K562 (cell line): Measurements from ENCODE around the gene NRDE2. TPM values are rescaled to one million over a fixed set of nuclear protein-coding genes. Genes with fewer than 3 reads are reported as not detected.

Experiments
- ATAC-seq: fragments of 200-7000 bp; cut with Tn5 transposase; 3 replicates; pipeline ENCODE4 v1.9.1; 2020; ENCODE audit warnings: moderate library complexity
- BruUV-seq: library from RNA; stranded (reverse); fragments of 400-500 nt; replicated peaks from 2 replicates; lab custom pipeline; 2021; lab: Mats Ljungman, UMichigan
- CTCF ChIA-PET: fragments of 300-600 bp; formaldehyde crosslinking; extraction: SDS; loops from one replicate; lab custom pipeline; 2021; ENCODE audit warnings: low intra/inter-chr PET ratio; lab: Yijun Ruan, JAX
- POLR2A ChIA-PET: fragments of 300-600, 350-650 bp; sonication (Branson Sonifier 250); formaldehyde crosslinking; extraction: SDS; loops from one replicate; lab custom pipeline; 2021; ENCODE audit warnings: antibody characterized with exemption, inconsistent platforms; lab: Yijun Ruan, JAX
- DNase-seq, 4 experiments: peaks; one replicate each; pipeline versions ENCODE4 v3.0.0 to v3.0.0-alpha.2; 2011 to 2018; ENCODE audit warnings: low spot score in 3 of 4, mixed read lengths in 3 of 4; ENCODE audit errors: extremely low read depth in 1 of 4
- FAIRE-seq: peaks from 2 replicates; lab custom pipeline; 2011; peaks lifted over from hg19 to GRCh38; lab: Jason Lieb, UNC
- H2AFZ ChIP-seq: 2 replicates; pipeline ENCODE4 v1.6.0; 2011; ENCODE audit warnings: low read depth, low read length, control low read depth, inconsistent platforms
- H3K27ac ChIP-seq: fragments of 200-600 bp; 3 replicates; pipeline ENCODE4 v1.8.0; 2011; ENCODE audit warnings: low read depth, mild to moderate bottlenecking, control low read depth, inconsistent platforms, low read length, moderate library complexity, mixed read lengths; ENCODE audit errors: extremely low read depth
- H3K27me3 ChIP-seq, 2 experiments: fragments of 300-600 bp in 1 of 2; 2 replicates in 1 of 2; 3 replicates in 1 of 2; pipeline versions ENCODE4 v1.6.0 to v1.8.0; 2011; ENCODE audit warnings: inconsistent platforms in 2 of 2, low read length in 2 of 2, mild to moderate bottlenecking in 1 of 2, mixed read lengths in 1 of 2, moderate library complexity in 1 of 2; ENCODE audit not compliant: control insufficient read depth in 2 of 2, insufficient read depth in 2 of 2
- H3K36me3 ChIP-seq: fragments of 300-600 bp; 3 replicates; pipeline ENCODE4 v1.8.0; 2011; ENCODE audit warnings: mild to moderate bottlenecking, low read length, inconsistent platforms; ENCODE audit not compliant: control insufficient read depth, insufficient read depth
- H3K4me1 ChIP-seq, 2 experiments: fragments of 200-600 bp in 1 of 2; replicated peaks in 1 of 2; 2 replicates in 1 of 2; 3 replicates in 1 of 2; pipeline versions ENCODE4 v1.5.1 to v1.8.0; 2011; ENCODE audit warnings: inconsistent platforms in 2 of 2, low read length in 2 of 2, mild to moderate bottlenecking in 1 of 2, mixed read lengths in 1 of 2, moderate library complexity in 1 of 2; ENCODE audit not compliant: control insufficient read depth in 2 of 2, insufficient read depth in 2 of 2
- H3K4me2 ChIP-seq: 2 replicates; pipeline ENCODE4 v1.6.1; 2011; ENCODE audit warnings: low read length, control low read depth, inconsistent platforms, mixed read lengths; ENCODE audit not compliant: insufficient read depth
- H3K4me3 ChIP-seq: fragments of 200-600 bp; sonication (generic), shearing (Covaris generic); 2 replicates; pipeline ENCODE4 v1.5.1; 2016; ENCODE audit warnings: control low read depth, inconsistent platforms
- H3K79me2 ChIP-seq: fragments of 200-600 bp; 3 replicates; pipeline ENCODE4 v1.8.0; 2011; ENCODE audit warnings: low read length, inconsistent platforms; ENCODE audit not compliant: control insufficient read depth, insufficient read depth
- H3K9ac ChIP-seq, 2 experiments: 2 replicates each; pipeline versions ENCODE4 v1.6.0 to v1.6.1; 2011; ENCODE audit warnings: low read depth in 2 of 2, low read length in 2 of 2, control low read depth in 1 of 2, inconsistent platforms in 1 of 2, mild to moderate bottlenecking in 1 of 2, mixed read lengths in 1 of 2; ENCODE audit not compliant: insufficient read depth in 1 of 2
- H3K9me1 ChIP-seq: one replicate; pipeline ENCODE4 v1.6.0; 2011; ENCODE audit warnings: inconsistent platforms, mild to moderate bottlenecking, low read length, moderate library complexity; ENCODE audit not compliant: control insufficient read depth, insufficient read depth
- H3K9me3 ChIP-seq: replicated peaks from 2 replicates; pipeline ENCODE4 v1.5.1; 2011; ENCODE audit warnings: low read depth, low read length, inconsistent platforms; ENCODE audit not compliant: control insufficient read depth, insufficient read depth
- H4K20me1 ChIP-seq: replicated peaks from 2 replicates; pipeline ENCODE4 v1.6.1; 2011; ENCODE audit warnings: low read length, inconsistent platforms, mixed read lengths; ENCODE audit not compliant: control insufficient read depth, insufficient read depth
- ASH1L ChIP-seq: fragments of 450-650 bp; IDR thresholded peaks from 2 replicates; pipeline ENCODE4 v1.6.1; 2018; ENCODE audit warnings: borderline replicate concordance, mild to moderate bottlenecking, low read depth; ENCODE audit not compliant: partially characterized antibody
- COPS2 ChIP-seq: fragments of 450-650 bp; conservative IDR thresholded peaks from 2 replicates; pipeline ENCODE4 v1.6.1; 2016; ENCODE audit warnings: mild to moderate bottlenecking, moderate library complexity
- EHMT2 ChIP-seq: fragments of 450-650 bp; IDR thresholded peaks from 2 replicates; pipeline ENCODE4 v1.6.1; 2018; ENCODE audit warnings: antibody characterized with exemption
- ETV1 ChIP-seq: fragments of 450-650 bp; conservative IDR thresholded peaks from 2 replicates; pipeline ENCODE4 v1.6.1; 2016; ENCODE audit warnings: missing genetic modification characterization, control low read depth, low read depth, missing compliant biosample characterization
- GTF2F1 ChIP-seq: IDR thresholded peaks from 2 replicates; pipeline ENCODE4 v1.6.1; 2011; ENCODE audit warnings: low read depth, low read length, improper control_type of control experiment
- ILF3 ChIP-seq: fragments of 450-650 bp; IDR thresholded peaks from 2 replicates; pipeline ENCODE4 v1.6.1; 2018; ENCODE audit warnings: antibody characterized with exemption, mild to moderate bottlenecking, moderate library complexity, borderline replicate concordance
- JUNB ChIP-seq: fragments of 450-650 bp; formaldehyde crosslinking; conservative IDR thresholded peaks from 2 replicates; pipeline ENCODE4 v1.4.0; 2020; ENCODE audit warnings: mild to moderate bottlenecking
- KDM5B ChIP-seq: fragments of 200-600 bp; sonication (generic); IDR thresholded peaks from 2 replicates; pipeline ENCODE4 v1.6.1; 2012; ENCODE audit warnings: low read depth, mild to moderate bottlenecking, moderate library complexity, low read length, control low read depth, inconsistent platforms; ENCODE audit not compliant: insufficient replicate concordance
- LARP7 ChIP-seq: fragments of 450-650 bp; IDR thresholded peaks from 2 replicates; pipeline ENCODE4 v1.6.1; 2016
- MYC ChIP-seq, 2 experiments: fragments of 250-450 bp in 1 of 2; sonication (Bioruptor Pico) in 1 of 2; IDR thresholded peaks; 2 replicates each; pipeline versions ENCODE4 v1.5.1 to v1.6.1; 2012 to 2021; ENCODE audit warnings: low read depth in 2 of 2, borderline replicate concordance in 1 of 2, improper control_type of control experiment in 1 of 2, low read length in 1 of 2, mild to moderate bottlenecking in 1 of 2, moderate library complexity in 1 of 2
- NFATC3 ChIP-seq: fragments of 450-650 bp; IDR thresholded peaks from 2 replicates; pipeline ENCODE4 v1.6.1; 2017; ENCODE audit warnings: mild to moderate bottlenecking
- OTX1 ChIP-seq: fragments of 450-650 bp; formaldehyde crosslinking; IDR thresholded peaks from 2 replicates; pipeline ENCODE4 v1.4.0; 2022; ENCODE audit warnings: mild to moderate bottlenecking
- PPARD ChIP-seq: fragments of 250-450 bp; sonication (Bioruptor Pico); IDR thresholded peaks from 2 replicates; pipeline ENCODE4 v1.8.0; 2022; ENCODE audit warnings: inconsistent platforms, mild to moderate bottlenecking, moderate library complexity
- PTBP1 ChIP-seq: fragments of 200-400 bp; formaldehyde crosslinking; IDR thresholded peaks from 2 replicates; pipeline ENCODE4 v1.6.1; 2017; ENCODE audit warnings: low read depth, low read length
- RFX1 ChIP-seq: fragments of 450-650 bp; IDR thresholded peaks from 2 replicates; pipeline ENCODE4 v1.6.1; 2016; ENCODE audit warnings: mild to moderate bottlenecking, moderate library complexity
- SUPT5H ChIP-seq: fragments of 450-650 bp; IDR thresholded peaks from 2 replicates; pipeline ENCODE4 v1.6.1; 2016
- TAF7 ChIP-seq: fragments of 450-650 bp; IDR thresholded peaks from 2 replicates; pipeline ENCODE4 v1.6.1; 2016; ENCODE audit warnings: missing genetic modification characterization, missing compliant biosample characterization
- ZNF175 ChIP-seq: fragments of 200-800 bp; sonication (Bioruptor generic); IDR thresholded peaks from 2 replicates; pipeline ENCODE4 v1.6.1; 2016; ENCODE audit warnings: low read depth, mild to moderate bottlenecking, missing genetic modification characterization, missing compliant biosample characterization
- ZNF232 ChIP-seq: sonication (generic); formaldehyde crosslinking; IDR thresholded peaks from 2 replicates; pipeline ENCODE4 v1.8.0; 2022; ENCODE audit warnings: mild to moderate bottlenecking, missing genetic modification reagents
- ZNF561 ChIP-seq: fragments of 450-650 bp; formaldehyde crosslinking; conservative IDR thresholded peaks from 2 replicates; pipeline ENCODE4 v1.4.0; 2020; ENCODE audit warnings: mild to moderate bottlenecking, moderate library complexity
- ZNF668 ChIP-seq: fragments of 250-450 bp; sonication (Bioruptor Pico); IDR thresholded peaks from 2 replicates; pipeline ENCODE4 v1.8.0; 2022; ENCODE audit warnings: mild to moderate bottlenecking, inconsistent platforms
- ZSCAN29 ChIP-seq: fragments of 450-650 bp; IDR thresholded peaks from 2 replicates; pipeline ENCODE4 v1.6.1; 2017
- WGBS: fragments of 100-300 bp; shearing (Covaris generic); methylation state at CpG from one replicate; pipeline ENCODE4 v1.1.6; 2016; ENCODE audit warnings: low coverage, mixed read lengths; ENCODE audit not compliant: insufficient coverage; ENCODE audit errors: missing lambda C conversion rate; 5-methylcytosine and 5-hydroxymethylcytosine counted together
- in situ Hi-C: fragments of 300-500 bp; cut with MboI; formaldehyde crosslinking; loops from 4 replicates; pipeline ENCODE4 v1.15.0; 2018; ENCODE audit warnings: inconsistent platforms, mixed read lengths
- intact Hi-C: fragments of 100-400 bp; cut with micrococcal nuclease; formaldehyde crosslinking; loops from 2 replicates; pipeline ENCODE4 v1.14.2; 2022
- polyA plus RNA-seq, 8 experiments: library from polyadenylated mRNA; depleted of rRNA in 4 of 8; stranded (reverse) in 5 of 8; unstranded in 3 of 8; fragments of >200 nt; fragmentation: Nextera tagmentation in 2 of 8; fragmentation: Illumina TruSeq in 1 of 8; extraction: Ambion mirVana in 2 of 8; extraction: Trizol in 1 of 8; gene quantifications; 2 replicates each; pipeline versions ENCODE4 v1.2.1 to v1.2.3, GENCODE V29; 2011 to 2014; ENCODE audit warnings: inconsistent platforms in 1 of 8, missing spikeins in 1 of 8
- total RNA-seq, 7 experiments: library from RNA; depleted of rRNA in 6 of 7; stranded (reverse); fragments of >200 nt in 6 of 7; fragmentation: Illumina TruSeq in 2 of 7; extraction: Trizol in 2 of 7; gene quantifications; 2 replicates each; pipeline versions ENCODE4 v1.2.1 to v1.2.3, GENCODE V29; 2011 to 2021; ENCODE audit warnings: low replicate concordance in 1 of 7
- TF ChIP-seq, protein P1 (sequence below), 2 experiments: IDR thresholded peaks; 2 replicates each; pipeline ENCODE4 v1.6.1; 2011; ENCODE audit warnings: borderline replicate concordance in 1 of 2, control low read depth in 1 of 2, low read depth in 1 of 2, low read length in 1 of 2, mild to moderate bottlenecking in 1 of 2, mixed read lengths in 1 of 2, moderate library complexity in 1 of 2; ENCODE audit not compliant: insufficient read depth in 1 of 2, insufficient read length in 1 of 2, poor library complexity in 1 of 2, severe bottlenecking in 1 of 2; ENCODE audit errors: extremely low read depth in 1 of 2
- TF ChIP-seq, protein P2 (sequence below): sonication (generic); formaldehyde crosslinking; IDR thresholded peaks from 2 replicates; pipeline ENCODE4 v1.8.0; 2022; ENCODE audit warnings: mild to moderate bottlenecking, low read depth, missing genetic modification reagents

Gene NRDE2
- total and polyA plus RNA-seq, 9 of the 15 experiments (the other 6 are each of a cell fraction or from before 2014, with no cell fraction given), result 3.3 to 15.0 (median 8.4) TPM

DNA sequence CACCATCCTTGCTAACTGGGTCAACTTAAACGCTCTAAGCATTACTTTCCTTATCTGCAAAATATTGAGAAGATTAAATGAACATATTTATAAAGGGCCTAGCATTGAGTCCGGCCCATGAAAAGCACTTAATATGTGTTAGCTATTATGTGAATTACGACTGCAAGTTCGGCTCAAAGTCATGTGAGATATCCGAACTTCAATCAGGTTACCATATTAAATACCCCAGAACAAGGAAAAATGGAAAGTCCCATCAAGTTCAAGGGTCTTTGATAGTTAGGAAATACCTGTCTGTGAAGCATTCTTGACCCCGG, 487 bp upstream of the NRDE2 start:
- 23% methylated on average over 6 of the region's 6 CpGs for WGBS
- POLR2A ChIA-PET, result no interaction called here
- H3K27ac ChIP-seq, result peak overlapping the region; percentile 60
- no peaks in the 10 kb centered on the region for H3K27me3 ChIP-seq
- CTCF ChIA-PET, result no interaction called here
- in situ Hi-C loops (no loop called here), intact Hi-C loops (no loop called here)
- FAIRE-seq (no peak), ATAC-seq (no peak), DNase-seq (no peak)
- TSS peak; percentile 90 for BruUV-seq
- H3K9me1 ChIP-seq, result no peaks in the 10 kb centered on the region
- peak overlapping the region; percentile 14; the same call in 1 of the 2 replicates for H3K4me3 ChIP-seq
- H3K36me3 ChIP-seq, result no peaks in the 10 kb centered on the region
- peak overlapping the region; percentile 71 for H3K4me2 ChIP-seq
- no peaks in the 10 kb centered on the region for H3K9me3 ChIP-seq
- H3K4me1 ChIP-seq, result peaks cover 0 to 12% of the 10 kb centered on the region in 2 experiments; a peak in 3 of 5 replicates
- H3K9ac ChIP-seq, result peak overlapping the region in 1 of 2 experiments; percentile 65; a peak in 2 of 4 replicates
- peak overlapping the region; percentile 67 for H2AFZ ChIP-seq
- no peaks in the 10 kb centered on the region for H4K20me1 ChIP-seq
- H3K79me2 ChIP-seq, result peaks cover 30% of the 10 kb centered on the region
- TF ChIP-seq EHMT2 (no peak), KDM5B (no peak), SUPT5H (no peak), ZNF232 (no peak), PPARD (CRISPR knock-in tag) (no peak), ASH1L (no peak), JUNB (no peak), ZNF561 (CRISPR knock-in tag) (no peak), MYC (IDR thresholded peaks at IDR 0.05; ENCODE audit: low read depth, low read length) (no peak), MYC (CRISPR knock-in tag; IDR thresholded peaks at IDR 0.05; ENCODE audit: borderline replicate concordance, low read depth) (no peak), ILF3 (no peak), OTX1 (CRISPR knock-in tag) (no peak), RFX1 (no peak), GTF2F1 (no peak), ZNF668 (CRISPR knock-in tag) (no peak), NFATC3 (0 out of 2 replicates have a peak, but pooled peaks have one; percentile 53), COPS2 (no peak), PTBP1 (no peak), ZSCAN29 (no peak), TAF7 (tag) (0 out of 2 replicates have a peak, but pooled peaks have one; percentile 7), ETV1 (tag) (0 out of 2 replicates have a peak, but pooled peaks have one; percentile 37), LARP7 (no peak), ZNF175 (CRISPR knock-in tag) (no peak)
- TF ChIP-seq, protein P1, sequence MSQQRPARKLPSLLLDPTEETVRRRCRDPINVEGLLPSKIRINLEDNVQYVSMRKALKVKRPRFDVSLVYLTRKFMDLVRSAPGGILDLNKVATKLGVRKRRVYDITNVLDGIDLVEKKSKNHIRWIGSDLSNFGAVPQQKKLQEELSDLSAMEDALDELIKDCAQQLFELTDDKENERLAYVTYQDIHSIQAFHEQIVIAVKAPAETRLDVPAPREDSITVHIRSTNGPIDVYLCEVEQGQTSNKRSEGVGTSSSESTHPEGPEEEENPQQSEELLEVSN (IDR thresholded peaks at IDR 0.05; ENCODE audit: borderline replicate concordance in 1 of 2, extremely low read depth in 1 of 2, insufficient read depth in 1 of 2, insufficient read length in 1 of 2, low read depth in 1 of 2, low read length in 1 of 2, poor library complexity in 1 of 2, severe bottlenecking in 1 of 2), result no peak
- TF ChIP-seq, protein P2, sequence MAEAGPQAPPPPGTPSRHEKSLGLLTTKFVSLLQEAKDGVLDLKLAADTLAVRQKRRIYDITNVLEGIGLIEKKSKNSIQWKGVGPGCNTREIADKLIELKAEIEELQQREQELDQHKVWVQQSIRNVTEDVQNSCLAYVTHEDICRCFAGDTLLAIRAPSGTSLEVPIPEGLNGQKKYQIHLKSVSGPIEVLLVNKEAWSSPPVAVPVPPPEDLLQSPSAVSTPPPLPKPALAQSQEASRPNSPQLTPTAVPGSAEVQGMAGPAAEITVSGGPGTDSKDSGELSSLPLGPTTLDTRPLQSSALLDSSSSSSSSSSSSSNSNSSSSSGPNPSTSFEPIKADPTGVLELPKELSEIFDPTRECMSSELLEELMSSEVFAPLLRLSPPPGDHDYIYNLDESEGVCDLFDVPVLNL (CRISPR knock-in tag), result no peak
